Stimulated activated CD8-positive, alpha-beta memory T cell treated with anti-CD3 and anti-CD28 coated beads, Interleukin-15, amount 100 ng/mL, for 4 hours (primary cell): ENCODE results near the gene PARD6B.
A peak's percentile ranks its signal among the peaks of the same experiment; 100 is the strongest.
"Not testable (repeated sequence)": the region's sequence is repeated elsewhere in the genome, so short reads cannot be mapped to it uniquely, and the experiment has no call there.

Experiments used
- DNase-seq, 2 donors: peaks; one replicate each; pipeline ENCODE4 v3.0.0-alpha.2; 2020; ENCODE audit warnings: low read depth in 2 of 2

PARD6B gene

GRCh38 chr20:50731055-50731929 is at the start of gene PARD6B:
Gene PARD6B (plus strand): TSS chr20:50731580. CDS start chr20:50731787, 207 bp downstream.
- DNase-seq, result peak; percentile 100

GRCh38 chr20:50682065-50682464 is 49.3 kb upstream of the PARD6B start:
- DNase-seq, result no peak

- no peak for DNase-seq
These were observed 48.3 kb upstream of the PARD6B start for GRCh38 chr20:50682947-50683530.

- DNase-seq, result no peak
These were observed 47.8 kb upstream of the PARD6B start for GRCh38 chr20:50683570-50683969.

GRCh38 chr20:50686821-50687220 is 44.6 kb upstream of the PARD6B start:
- DNase-seq, result no peak

GRCh38 chr20:50688256-50688975 is 43.0 kb upstream of the PARD6B start:
- no peak for DNase-seq

- DNase-seq, result no peak
These were observed 41.3 kb upstream of the PARD6B start for GRCh38 chr20:50689864-50690649.

GRCh38 chr20:50690650-50691572 is 40.5 kb upstream of the PARD6B start, which contains the start of gene RIPOR3:
Gene RIPOR3 (minus strand): TSS chr20:50691542. CDS start chr20:50691128, 414 bp downstream.
- DNase-seq, result no peak

- DNase-seq, result no peak
These were observed 39.5 kb upstream of the PARD6B start for GRCh38 chr20:50691573-50692551.

GRCh38 chr20:50692552-50692933 is 38.8 kb upstream of the PARD6B start:
- DNase-seq, result no peak

GRCh38 chr20:50693001-50693400 is 38.4 kb upstream of the PARD6B start:
- no peak for DNase-seq

- DNase-seq, result no peak
These were observed 36.8 kb upstream of the PARD6B start for GRCh38 chr20:50694379-50695134.

GRCh38 chr20:50695135-50695872 is 36.1 kb upstream of the PARD6B start:
- DNase-seq, result no peak

GRCh38 chr20:50698255-50698654 is 33.1 kb upstream of the PARD6B start:
- not testable (repeated sequence) for DNase-seq

- no peak for DNase-seq
These were observed 31.7 kb upstream of the PARD6B start for GRCh38 chr20:50699688-50700087.

GRCh38 chr20:50701041-50701963 is 30.1 kb upstream of the PARD6B start:
- no peak for DNase-seq
